ENCODE data around the gene TGFB2. TPM values are rescaled to one million over a fixed set of nuclear protein-coding genes. Genes with fewer than 3 reads are reported as not detected.

The TGFB2 gene
- polyA plus RNA-seq, 1 donor (not counting 4 experiments of a cell fraction or from before 2014, with no cell fraction given), result 21.5 TPM

GRCh38 chr1:218355278-218355677 is 10.1 kb downstream of the TGFB2 start:
- Histone ChIP-seq H3K4me3 (ENCODE audit: control insufficient read depth in 2 of 3, extremely low read depth in 1 of 3, insufficient read depth in 2 of 3, low read depth in 1 of 3, low read length in 3 of 3) (no peak overlapping the region), H3K4me2 (ENCODE audit: control insufficient read depth, extremely low read depth, insufficient read depth, low read depth, low read length) (no peak overlapping the region), H3K79me2 (ENCODE audit: control insufficient read depth, insufficient read depth, low read length) (peaks cover 84% of the 10 kb centered on the region), H3K9me3 (ENCODE audit: control insufficient read depth, low read depth, low read length) (no peaks in the 10 kb centered on the region), H3K27me3 (ENCODE audit: control insufficient read depth, extremely low read depth, insufficient read depth, low read length) (no peaks in the 10 kb centered on the region), H4K20me1 (ENCODE audit: control insufficient read depth, extremely low read depth, insufficient read depth, low read length) (no peaks in the 10 kb centered on the region), H3K4me1 (ENCODE audit: control insufficient read depth, extremely low read depth, insufficient read depth, low read length) (peaks cover 12% of the 10 kb centered on the region), H3K36me3 (ENCODE audit: control insufficient read depth in 2 of 2, extremely low read depth in 1 of 2, insufficient read depth in 2 of 2, low read length in 2 of 2) (no peaks in the 10 kb centered on the region), H2AFZ (ENCODE audit: control insufficient read depth, low read length) (no peak overlapping the region), H3K9me1 (ENCODE audit: control insufficient read depth, extremely low read depth, insufficient read depth, low read length) (no peaks in the 10 kb centered on the region), H3K27ac (ENCODE audit: control insufficient read depth, insufficient read depth, low read length) (no peak overlapping the region), H3K9ac (ENCODE audit: control insufficient read depth, extremely low read depth, insufficient read depth, low read length) (no peak overlapping the region)
- TF ChIP-seq, protein P1, sequence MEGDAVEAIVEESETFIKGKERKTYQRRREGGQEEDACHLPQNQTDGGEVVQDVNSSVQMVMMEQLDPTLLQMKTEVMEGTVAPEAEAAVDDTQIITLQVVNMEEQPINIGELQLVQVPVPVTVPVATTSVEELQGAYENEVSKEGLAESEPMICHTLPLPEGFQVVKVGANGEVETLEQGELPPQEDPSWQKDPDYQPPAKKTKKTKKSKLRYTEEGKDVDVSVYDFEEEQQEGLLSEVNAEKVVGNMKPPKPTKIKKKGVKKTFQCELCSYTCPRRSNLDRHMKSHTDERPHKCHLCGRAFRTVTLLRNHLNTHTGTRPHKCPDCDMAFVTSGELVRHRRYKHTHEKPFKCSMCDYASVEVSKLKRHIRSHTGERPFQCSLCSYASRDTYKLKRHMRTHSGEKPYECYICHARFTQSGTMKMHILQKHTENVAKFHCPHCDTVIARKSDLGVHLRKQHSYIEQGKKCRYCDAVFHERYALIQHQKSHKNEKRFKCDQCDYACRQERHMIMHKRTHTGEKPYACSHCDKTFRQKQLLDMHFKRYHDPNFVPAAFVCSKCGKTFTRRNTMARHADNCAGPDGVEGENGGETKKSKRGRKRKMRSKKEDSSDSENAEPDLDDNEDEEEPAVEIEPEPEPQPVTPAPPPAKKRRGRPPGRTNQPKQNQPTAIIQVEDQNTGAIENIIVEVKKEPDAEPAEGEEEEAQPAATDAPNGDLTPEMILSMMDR (optimal IDR thresholded peaks at IDR 0.05 in 1 of 3, IDR thresholded peaks at IDR 0.05 in 1 of 3, conservative IDR thresholded peaks at IDR 0.05 in 1 of 3; ENCODE audit: extremely low read depth in 1 of 3, insufficient read depth in 2 of 3, low read length in 3 of 3), result no peak
- TF ChIP-seq EZH2 (IDR thresholded peaks at IDR 0.05; ENCODE audit: low read length), result no peak
- dilution Hi-C loops (cut with MboI; ENCODE audit: extremely low pct_ligation_motif_present, low sequenced_read_pairs), result no loop called here
- DNase-seq (ENCODE audit: low read depth, low spot score) (no peak), FAIRE-seq (no peak)

DNA sequence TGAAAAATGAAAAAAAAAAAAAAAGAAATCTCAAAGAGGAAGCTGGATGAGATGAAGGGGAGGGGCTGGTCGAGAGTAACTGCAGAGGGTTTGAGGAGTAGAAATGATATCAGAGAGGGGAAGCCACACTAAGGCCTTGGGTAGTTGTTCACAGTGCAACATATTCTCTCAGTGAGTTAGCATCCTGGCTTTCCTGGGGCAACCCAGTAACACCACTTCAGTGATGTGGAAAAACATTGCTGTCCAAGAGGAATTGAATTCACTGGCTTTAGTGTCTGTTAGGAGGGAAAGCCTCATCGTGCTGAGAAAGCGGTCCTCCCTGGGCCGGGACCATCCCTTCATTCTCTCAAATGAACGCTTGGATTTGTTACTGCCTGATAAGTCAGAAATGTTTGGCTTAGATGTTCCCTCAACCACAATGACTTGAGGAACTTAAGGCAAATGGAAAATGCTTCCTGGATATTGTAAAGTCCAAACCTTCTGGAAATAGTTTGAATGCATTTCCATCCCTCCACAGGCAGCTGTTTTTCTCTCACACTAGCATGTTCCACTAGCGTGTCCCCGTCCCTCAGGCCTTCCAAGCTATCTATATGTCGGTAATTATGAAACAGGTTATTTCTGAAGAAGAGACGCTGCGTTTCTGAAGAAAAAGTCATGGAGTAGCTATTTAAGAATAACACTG is 12.2 kb downstream of the TGFB2 start:
- DNase-seq (ENCODE audit: low read depth, low spot score), result no peak
- Histone ChIP-seq H3K9ac (ENCODE audit: control insufficient read depth, extremely low read depth, insufficient read depth, low read length) (no peak overlapping the region), H4K20me1 (ENCODE audit: control insufficient read depth, extremely low read depth, insufficient read depth, low read length) (no peaks in the 10 kb centered on the region), H3K4me3 (ENCODE audit: control insufficient read depth in 2 of 3, extremely low read depth in 1 of 3, insufficient read depth in 2 of 3, low read depth in 1 of 3, low read length in 3 of 3) (no peak overlapping the region), H3K79me2 (ENCODE audit: control insufficient read depth, insufficient read depth, low read length) (peaks cover 79% of the 10 kb centered on the region), H2AFZ (ENCODE audit: control insufficient read depth, low read length) (no peak overlapping the region), H3K36me3 (ENCODE audit: control insufficient read depth in 2 of 2, extremely low read depth in 1 of 2, insufficient read depth in 2 of 2, low read length in 2 of 2) (no peaks in the 10 kb centered on the region), H3K4me1 (ENCODE audit: control insufficient read depth, extremely low read depth, insufficient read depth, low read length) (no peaks in the 10 kb centered on the region), H3K9me1 (ENCODE audit: control insufficient read depth, extremely low read depth, insufficient read depth, low read length) (no peaks in the 10 kb centered on the region), H3K4me2 (ENCODE audit: control insufficient read depth, extremely low read depth, insufficient read depth, low read depth, low read length) (no peak overlapping the region), H3K9me3 (ENCODE audit: control insufficient read depth, low read depth, low read length) (no peaks in the 10 kb centered on the region), H3K27me3 (ENCODE audit: control insufficient read depth, extremely low read depth, insufficient read depth, low read length) (no peaks in the 10 kb centered on the region), H3K27ac (ENCODE audit: control insufficient read depth, insufficient read depth, low read length) (no peak overlapping the region)
- TF ChIP-seq, protein P1 (optimal IDR thresholded peaks at IDR 0.05 in 1 of 3, IDR thresholded peaks at IDR 0.05 in 1 of 3, conservative IDR thresholded peaks at IDR 0.05 in 1 of 3; ENCODE audit: extremely low read depth in 1 of 3, insufficient read depth in 2 of 3, low read length in 3 of 3), result no peak
- no peak for TF ChIP-seq EZH2 (IDR thresholded peaks at IDR 0.05; ENCODE audit: low read length)
- dilution Hi-C loops (cut with MboI; ENCODE audit: extremely low pct_ligation_motif_present, low sequenced_read_pairs), result no loop called here
- FAIRE-seq, result no peak

All from keratinocyte (primary cell).